ENCODE results near the gene STK31.

Gene STK31

DNA sequence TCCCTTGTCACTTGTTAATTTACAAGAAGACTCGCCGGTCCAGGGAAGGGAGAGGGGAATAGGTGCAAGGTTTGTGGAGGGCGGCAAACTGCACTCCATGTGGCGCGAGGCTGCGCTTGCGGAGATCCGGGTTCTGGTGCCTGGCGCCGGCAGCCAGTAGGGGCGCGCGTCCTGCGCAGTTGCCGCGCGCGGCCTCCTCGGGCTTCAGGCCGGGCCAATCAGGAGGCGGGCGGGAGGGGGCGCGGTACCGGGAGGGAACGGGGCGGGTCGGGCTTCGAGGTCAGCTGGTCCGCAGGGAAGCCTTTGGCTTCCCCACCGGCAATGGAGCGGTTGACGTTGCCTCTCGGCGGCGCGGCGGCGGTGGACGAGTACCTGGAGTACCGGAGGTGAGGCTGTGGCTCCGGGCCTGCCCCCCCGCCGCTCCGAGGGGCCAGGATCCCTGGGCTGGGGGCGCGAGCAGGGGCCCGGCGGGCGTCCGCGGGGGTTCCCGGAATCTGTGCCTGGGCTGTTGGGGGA, 30.1 kb upstream of the STK31 start, which contains the start of gene FAM221A (continued):
- TF ChIP-seq KLF17 (tag by site-specific recombination; IDR thresholded peaks at IDR 0.05): no peak; the same call in 1 of the 2 replicates
- no peak for TF ChIP-seq EGR2 (tag by site-specific recombination; IDR thresholded peaks at IDR 0.05; ENCODE audit: low read depth)
- peak; percentile 83 for TF ChIP-seq CTCF (tag by site-specific recombination; IDR thresholded peaks at IDR 0.05)
- TF ChIP-seq, protein P1, sequence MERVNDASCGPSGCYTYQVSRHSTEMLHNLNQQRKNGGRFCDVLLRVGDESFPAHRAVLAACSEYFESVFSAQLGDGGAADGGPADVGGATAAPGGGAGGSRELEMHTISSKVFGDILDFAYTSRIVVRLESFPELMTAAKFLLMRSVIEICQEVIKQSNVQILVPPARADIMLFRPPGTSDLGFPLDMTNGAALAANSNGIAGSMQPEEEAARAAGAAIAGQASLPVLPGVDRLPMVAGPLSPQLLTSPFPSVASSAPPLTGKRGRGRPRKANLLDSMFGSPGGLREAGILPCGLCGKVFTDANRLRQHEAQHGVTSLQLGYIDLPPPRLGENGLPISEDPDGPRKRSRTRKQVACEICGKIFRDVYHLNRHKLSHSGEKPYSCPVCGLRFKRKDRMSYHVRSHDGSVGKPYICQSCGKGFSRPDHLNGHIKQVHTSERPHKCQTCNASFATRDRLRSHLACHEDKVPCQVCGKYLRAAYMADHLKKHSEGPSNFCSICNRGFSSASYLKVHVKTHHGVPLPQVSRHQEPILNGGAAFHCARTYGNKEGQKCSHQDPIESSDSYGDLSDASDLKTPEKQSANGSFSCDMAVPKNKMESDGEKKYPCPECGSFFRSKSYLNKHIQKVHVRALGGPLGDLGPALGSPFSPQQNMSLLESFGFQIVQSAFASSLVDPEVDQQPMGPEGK (tag by site-specific recombination; IDR thresholded peaks at IDR 0.05): peak; percentile 74
- 0 out of 2 replicates have a peak, but pooled peaks have one; percentile 30 for TF ChIP-seq KLF8 (tag by site-specific recombination; IDR thresholded peaks at IDR 0.05)
- 0 out of 2 replicates have a peak, but pooled peaks have one; percentile 30 for TF ChIP-seq ZBTB48 (tag by site-specific recombination; IDR thresholded peaks at IDR 0.05)
- no peak for TF ChIP-seq ZNF133 (tag by site-specific recombination; IDR thresholded peaks at IDR 0.05)
- no peak for TF ChIP-seq ZNF585B (tag by site-specific recombination; IDR thresholded peaks at IDR 0.05)

GRCh38 chr7:23680414-23681405, 29.3 kb upstream of the STK31 start:
- CTCF ChIA-PET: interaction anchor here (0.5 to 4.0 kb wide), 6 partner anchors 15 to 255 kb away, joined by 3 to 23 read pairs (median 3); no protein-coding TSS in a partner anchor
- POLR2A ChIA-PET: interaction anchor here (0.6 to 1.7 kb wide), 3 partner anchors 47 to 82 kb away, joined by 3 to 11 read pairs (median 3); partner anchors contain the start of gene CCDC126
- H3K9me3 ChIP-seq (ENCODE audit: control insufficient read depth, insufficient read depth, low read depth, low read length): no peaks in the 10 kb centered on the region
- H3K36me3 ChIP-seq (ENCODE audit: control insufficient read depth in 2 of 2, insufficient read depth in 1 of 2, low read length in 2 of 2): peaks cover 11 to 12% of the 10 kb centered on the region in 2 experiments; a peak in 2 of 3 replicates
- H3K4me3 ChIP-seq (ENCODE audit: low read depth, low read length): peak overlapping the region; percentile 40
- 0 out of 2 replicates have a peak, but pooled peaks cover 5% of the 10 kb centered on the region for H3K4me1 ChIP-seq (ENCODE audit: control insufficient read depth, insufficient read depth, low read length)
- peak overlapping the region; percentile 77 for H3K27ac ChIP-seq (ENCODE audit: extremely low read depth, low read depth, low read length)
- TF ChIP-seq ZNF792 (tag by site-specific recombination; IDR thresholded peaks at IDR 0.05) (no peak), ZNF600 (tag by site-specific recombination; IDR thresholded peaks at IDR 0.05) (0 out of 2 replicates have a peak, but pooled peaks have one; percentile 13), ZBTB44 (tag by site-specific recombination; IDR thresholded peaks at IDR 0.05) (no peak), ZNF660 (tag by site-specific recombination; IDR thresholded peaks at IDR 0.05) (peak; percentile 46; the same call in 1 of the 2 replicates), ZNF629 (tag by site-specific recombination; IDR thresholded peaks at IDR 0.05) (0 out of 2 replicates have a peak, but pooled peaks have one; percentile 8), ZBTB26 (tag by site-specific recombination; optimal IDR thresholded peaks at IDR 0.05) (peak; percentile 44), ZNF843 (tag by site-specific recombination; IDR thresholded peaks at IDR 0.05) (no peak), ZNF555 (tag by site-specific recombination; conservative IDR thresholded peaks at IDR 0.05) (no peak), ZNF521 (tag by site-specific recombination; IDR thresholded peaks at IDR 0.05) (no peak), SP2 (tag by site-specific recombination; IDR thresholded peaks at IDR 0.05) (peak; percentile 50), ZBTB48 (tag by site-specific recombination; IDR thresholded peaks at IDR 0.05) (peak; percentile 58), ZNF514 (tag by site-specific recombination; IDR thresholded peaks at IDR 0.05) (no peak), ZNF558 (tag by site-specific recombination; IDR thresholded peaks at IDR 0.05) (no peak), IKZF3 (tag by site-specific recombination; IDR thresholded peaks at IDR 0.05) (peak; percentile 75), ZNF776 (tag by site-specific recombination; IDR thresholded peaks at IDR 0.05; ENCODE audit: borderline replicate concordance) (no peak), EGR2 (tag by site-specific recombination; IDR thresholded peaks at IDR 0.05; ENCODE audit: low read depth) (0 out of 2 replicates have a peak, but pooled peaks have one; percentile 16), ATF2 (tag by site-specific recombination; IDR thresholded peaks at IDR 0.05; ENCODE audit: low read depth) (no peak), ZIC2 (tag by site-specific recombination; IDR thresholded peaks at IDR 0.05) (peak; percentile 92), SP3 (tag by site-specific recombination; IDR thresholded peaks at IDR 0.05) (no peak)

All from HEK293 (cell line).